HAP-1 (cell line): ENCODE results near the gene ZNF613.
A peak's percentile ranks its signal among the peaks of the same experiment; 100 is the strongest.
"Not testable (repeated sequence)": the region's sequence is repeated elsewhere in the genome, so short reads cannot be mapped to it uniquely, and the experiment has no call there.

Experiments used
- DNase-seq, 2 experiments: peaks; one replicate each; pipeline ENCODE4 v3.0.0-alpha.2; 2016 to 2020; ENCODE audit warnings: low spot score in 2 of 2
- H3K27me3 ChIP-seq: fragments of 250-450 bp; sonication (Bioruptor Pico); 2 replicates; pipeline ENCODE4 v1.5.1; 2020; ENCODE audit warnings: low read depth, mild to moderate bottlenecking, moderate library complexity
- H3K36me3 ChIP-seq: fragments of 250-450 bp; sonication (Bioruptor Pico); replicated peaks from 2 replicates; pipeline ENCODE4 v1.5.1; 2020; ENCODE audit warnings: mild to moderate bottlenecking
- H3K4me1 ChIP-seq: fragments of 250-450 bp; sonication (Bioruptor Pico); 2 replicates; pipeline ENCODE4 v1.5.1; 2020; ENCODE audit warnings: mild to moderate bottlenecking
- H3K4me3 ChIP-seq: fragments of 250-450 bp; sonication (Bioruptor Pico); 2 replicates; pipeline ENCODE4 v1.5.1; 2020; ENCODE audit warnings: mild to moderate bottlenecking, moderate library complexity
- H3K9me3 ChIP-seq: fragments of 250-450 bp; sonication (Bioruptor Pico); 2 replicates; pipeline ENCODE4 v1.5.1; 2020; ENCODE audit warnings: mild to moderate bottlenecking, moderate library complexity
- in situ Hi-C: fragments of 300-500 bp; cut with MboI; formaldehyde crosslinking; loops from 3 replicates; pipeline ENCODE4 v1.14.3; 2020; ENCODE audit warnings: low sequenced_read_pairs, inconsistent platforms, mixed read lengths

ZNF613 gene

GRCh38 chr19:51960621-51961233 lies 33.5 kb downstream of the ZNF613 start:
- DNase-seq, H3K36me3 ChIP-seq, H3K27me3 ChIP-seq, in situ Hi-C loops, H3K4me1 ChIP-seq, H3K4me3 ChIP-seq, H3K9me3 ChIP-seq: not testable (repeated sequence)

DNA sequence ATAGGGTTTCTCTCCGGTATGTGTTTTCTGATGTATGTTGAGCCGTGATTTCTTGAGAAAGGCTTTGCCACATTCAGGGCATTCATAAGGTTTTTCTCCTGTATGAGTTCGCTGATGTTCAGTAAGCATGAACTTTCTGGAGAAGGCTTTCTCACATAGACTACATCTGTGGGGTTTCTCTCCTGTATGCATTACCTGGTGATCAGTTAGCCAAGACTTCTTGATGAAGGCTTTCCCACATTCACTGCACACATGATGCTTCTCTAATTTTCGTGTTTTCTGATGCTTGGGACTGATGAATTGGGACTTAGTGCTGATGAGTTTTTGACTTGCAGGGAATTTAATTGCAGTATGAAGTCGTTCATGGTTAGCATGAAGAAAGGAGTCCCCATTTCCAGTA lies 38.3 kb downstream of the ZNF613 start:
- Histone ChIP-seq H3K4me1 (no peaks in the 10 kb centered on the region), H3K27me3 (no peaks in the 10 kb centered on the region), H3K9me3 (peaks cover 4% of the 10 kb centered on the region), H3K36me3 (peaks cover 13% of the 10 kb centered on the region), H3K4me3 (no peak overlapping the region)
- in situ Hi-C loops = no loop called here
- no peak for DNase-seq

DNA sequence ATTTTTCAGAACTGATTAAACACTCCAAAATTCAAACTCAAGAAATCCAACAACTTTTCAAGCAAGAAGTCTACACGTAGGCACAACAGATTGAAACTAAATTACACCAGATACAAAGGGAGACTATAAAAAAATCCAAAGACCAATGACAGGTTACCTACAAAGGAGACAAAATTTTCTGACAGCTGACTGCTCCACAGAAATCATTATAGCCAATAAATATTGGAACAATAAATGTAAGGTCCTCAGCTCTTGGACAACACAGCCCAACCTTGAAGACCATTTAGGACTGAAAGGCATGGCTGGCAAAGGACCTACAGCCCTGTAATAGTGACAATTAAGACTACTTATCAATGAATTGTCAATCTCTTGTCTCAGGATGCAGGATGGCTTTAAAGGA lies 43.4 kb downstream of the ZNF613 start:
- DNase-seq = no peak
- Histone ChIP-seq H3K4me1 (no peaks in the 10 kb centered on the region), H3K9me3 (peaks cover 18% of the 10 kb centered on the region), H3K4me3 (no peak overlapping the region), H3K36me3 (peaks cover 18% of the 10 kb centered on the region), H3K27me3 (no peaks in the 10 kb centered on the region)
- in situ Hi-C loops = no loop called here

DNA sequence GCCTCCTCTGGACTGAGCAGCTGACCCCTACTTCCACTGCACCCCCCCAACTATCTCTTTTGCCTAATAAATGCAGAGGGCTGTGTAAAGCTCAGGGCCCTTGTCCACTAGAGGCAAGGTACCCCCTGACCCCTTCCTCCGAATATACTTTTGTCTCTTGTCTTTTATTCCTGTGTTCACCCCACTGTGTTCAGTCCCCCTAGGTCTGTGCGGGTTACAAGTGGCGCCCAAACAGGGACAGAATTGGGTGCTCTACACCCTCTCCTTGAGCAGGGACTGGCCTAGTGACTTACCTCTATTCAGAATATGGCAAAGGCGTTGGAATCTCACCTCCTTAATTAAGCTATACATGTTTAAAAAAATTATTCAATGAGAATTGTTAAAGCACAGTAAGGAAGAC lies 44.4 kb downstream of the ZNF613 start:
- no peak overlapping the region for H3K4me3 ChIP-seq
- in situ Hi-C loops = no loop called here
- H3K27me3 ChIP-seq = no peaks in the 10 kb centered on the region
- no peak for DNase-seq
- peaks cover 15% of the 10 kb centered on the region for H3K36me3 ChIP-seq
- H3K9me3 ChIP-seq = peaks cover 18% of the 10 kb centered on the region
- H3K4me1 ChIP-seq = no peaks in the 10 kb centered on the region

DNA sequence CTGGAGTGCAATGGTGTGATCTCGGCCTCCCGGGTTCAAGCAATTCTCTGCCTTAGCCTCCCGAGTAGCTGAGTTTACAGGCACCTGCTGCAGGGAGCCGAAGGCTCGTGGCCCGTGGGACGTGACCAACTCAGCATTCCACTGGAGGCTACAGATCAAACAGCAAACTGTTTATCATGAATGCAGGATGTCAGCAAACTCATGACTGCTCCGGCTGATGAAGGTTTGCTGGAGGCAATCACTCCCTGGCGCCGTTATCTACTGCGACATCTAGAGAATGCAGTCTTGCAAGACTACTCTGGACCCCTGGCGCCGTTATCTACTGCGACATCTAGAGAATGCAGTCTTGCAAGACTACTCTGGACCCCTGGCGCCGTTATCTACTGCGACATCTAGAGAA lies 48.5 kb downstream of the ZNF613 start:
- DNase-seq, H3K27me3 ChIP-seq, H3K4me1 ChIP-seq, in situ Hi-C loops, H3K4me3 ChIP-seq: not testable (repeated sequence)
- Histone ChIP-seq H3K9me3 (peaks cover 14% of the 10 kb centered on the region), H3K36me3 (peaks cover 10% of the 10 kb centered on the region; the same call in 1 of the 2 replicates)

GRCh38 chr19:51976852-51977251 lies 49.6 kb downstream of the ZNF613 start:
- peaks cover 6% of the 10 kb centered on the region for H3K9me3 ChIP-seq
- in situ Hi-C loops = no loop called here
- H3K36me3 ChIP-seq = peaks cover 3% of the 10 kb centered on the region; the same call in 1 of the 2 replicates
- DNase-seq = no peak
- no peaks in the 10 kb centered on the region for H3K4me1 ChIP-seq
- H3K27me3 ChIP-seq = no peaks in the 10 kb centered on the region
- H3K4me3 ChIP-seq = no peak overlapping the region

- Histone ChIP-seq H3K9me3 (peaks cover 5% of the 10 kb centered on the region), H3K36me3 (0 out of 2 replicates have a peak, but pooled peaks cover 3% of the 10 kb centered on the region), H3K4me3 (no peak overlapping the region), H3K27me3 (no peaks in the 10 kb centered on the region), H3K4me1 (no peaks in the 10 kb centered on the region)
- no peak for DNase-seq
- in situ Hi-C loops = no loop called here
Measured at GRCh38 chr19:51977346-51977745, 50.1 kb downstream of the ZNF613 start.

GRCh38 chr19:51978882-51979281 lies 51.6 kb downstream of the ZNF613 start:
- in situ Hi-C loops = no loop called here
- Histone ChIP-seq H3K4me3 (no peak overlapping the region), H3K9me3 (no peaks in the 10 kb centered on the region; the same call in 1 of the 2 replicates), H3K27me3 (no peaks in the 10 kb centered on the region), H3K36me3 (no peaks in the 10 kb centered on the region), H3K4me1 (no peaks in the 10 kb centered on the region)
- no peak for DNase-seq

GRCh38 chr19:51980116-51980736 lies 53.0 kb downstream of the ZNF613 start:
- Histone ChIP-seq H3K4me3 (no peak overlapping the region), H3K9me3 (peaks cover 2% of the 10 kb centered on the region; the same call in 1 of the 2 replicates), H3K27me3 (no peaks in the 10 kb centered on the region), H3K36me3 (no peaks in the 10 kb centered on the region), H3K4me1 (no peaks in the 10 kb centered on the region)
- no peak for DNase-seq
- in situ Hi-C loops = no loop called here

- in situ Hi-C loops, H3K4me3 ChIP-seq, H3K36me3 ChIP-seq, DNase-seq, H3K9me3 ChIP-seq, H3K4me1 ChIP-seq, H3K27me3 ChIP-seq: not testable (repeated sequence)
Measured at GRCh38 chr19:51980926-51981325, 53.7 kb downstream of the ZNF613 start.

- no peaks in the 10 kb centered on the region; the same call in 1 of the 2 replicates for H3K4me1 ChIP-seq
- H3K4me3 ChIP-seq = no peak overlapping the region
- no peaks in the 10 kb centered on the region for H3K36me3 ChIP-seq
- H3K27me3 ChIP-seq = no peaks in the 10 kb centered on the region
- DNase-seq = no peak
- in situ Hi-C loops = no loop called here
- peaks cover 2% of the 10 kb centered on the region for H3K9me3 ChIP-seq
Measured at GRCh38 chr19:51983361-51983760, 56.1 kb downstream of the ZNF613 start.

DNA sequence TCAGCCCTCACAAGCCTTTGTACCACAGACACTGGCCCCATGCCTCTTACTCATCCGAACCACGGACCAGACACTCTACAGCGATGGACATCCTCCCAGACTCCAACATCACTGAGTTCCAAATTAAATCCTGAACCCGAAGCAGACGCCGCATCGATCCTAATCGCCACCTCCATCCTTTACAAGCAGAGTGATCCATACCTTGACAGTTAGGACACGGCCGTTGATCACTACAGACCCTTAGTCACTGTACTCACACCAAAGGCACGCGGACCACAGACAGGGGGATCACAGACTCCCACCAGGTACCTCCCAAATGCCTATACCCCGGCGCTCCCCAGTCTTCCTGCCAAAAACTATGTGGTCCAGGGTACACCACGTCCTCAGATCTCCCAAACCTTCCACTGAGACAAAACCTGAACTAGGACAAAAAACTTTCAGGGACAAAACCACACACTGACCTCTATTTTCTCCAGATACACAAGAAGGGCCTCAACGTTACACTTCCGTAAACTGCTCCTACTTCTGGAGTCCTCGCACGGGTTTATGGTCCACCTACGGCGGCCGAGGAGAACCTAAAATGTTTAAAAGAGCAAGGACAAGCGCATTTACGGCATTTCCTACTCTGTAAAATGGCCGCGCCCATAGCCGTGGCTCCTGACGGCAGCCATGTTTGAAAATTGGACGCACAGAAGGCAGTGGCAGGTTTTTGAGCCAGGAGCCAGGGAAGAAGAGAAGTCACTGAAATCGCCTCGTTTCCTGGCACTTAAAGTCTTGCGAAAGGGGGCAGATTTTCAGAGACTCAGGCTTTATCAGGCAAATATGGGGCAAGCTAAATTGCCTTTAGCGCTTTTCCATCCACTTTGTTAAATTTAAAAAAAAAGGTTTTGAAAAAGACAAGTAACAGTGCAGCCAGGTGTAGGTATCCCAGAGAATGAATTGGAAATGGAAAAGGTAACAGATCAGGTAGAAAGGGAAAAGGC lies 59.3 kb downstream of the ZNF613 start, which contains the start of gene ZNF350:
ZNF350 (minus strand) TSS at position 532 of the 983 bp plus-strand sequence. CDS start 12,480 bp downstream, outside the sequence.
- H3K4me1 ChIP-seq = no peaks in the 10 kb centered on the region; the same call in 1 of the 2 replicates
- H3K27me3 ChIP-seq = no peaks in the 10 kb centered on the region
- H3K36me3 ChIP-seq = no peaks in the 10 kb centered on the region
- in situ Hi-C loops = no loop called here
- H3K4me3 ChIP-seq = peak within 1 kb of the TSS; percentile 76
- DNase-seq = peak; percentile 89 to 94
- peaks cover 2% of the 10 kb centered on the region; the same call in 1 of the 2 replicates for H3K9me3 ChIP-seq

DNA sequence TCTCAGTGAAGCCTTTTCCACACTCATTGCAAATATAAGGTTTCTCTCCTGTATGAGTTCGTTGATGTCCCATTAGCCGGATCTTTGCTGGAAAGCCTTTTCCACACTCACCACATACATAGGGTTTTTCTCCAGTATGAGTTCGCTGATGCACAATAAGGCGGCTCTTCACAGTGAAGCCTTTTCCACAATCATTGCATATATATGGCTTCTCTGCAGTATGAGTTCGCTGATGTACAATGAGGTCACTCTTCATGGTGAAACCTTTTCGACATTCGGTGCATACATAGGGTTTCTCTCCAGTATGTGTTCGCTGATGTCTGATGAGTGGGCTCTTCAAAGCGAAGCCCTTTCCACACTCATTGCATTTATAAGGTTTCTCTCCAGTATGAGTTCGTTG lies 66.2 kb downstream of the ZNF613 start:
- Histone ChIP-seq H3K27me3 (no peaks in the 10 kb centered on the region), H3K36me3 (peaks cover 12% of the 10 kb centered on the region), H3K4me1 (no peaks in the 10 kb centered on the region), H3K4me3 (no peak overlapping the region), H3K9me3 (peaks cover 27% of the 10 kb centered on the region)
- DNase-seq = no peak
- in situ Hi-C loops = no loop called here
